ENCODE data around the gene ADCK2. TPM values are rescaled to one million over a fixed set of nuclear protein-coding genes. Genes with fewer than 3 reads are reported as not detected.
"Not testable (repeated sequence)": the region's sequence is repeated elsewhere in the genome, so short reads cannot be mapped to it uniquely, and the experiment has no call there.

The ADCK2 gene, protein sequence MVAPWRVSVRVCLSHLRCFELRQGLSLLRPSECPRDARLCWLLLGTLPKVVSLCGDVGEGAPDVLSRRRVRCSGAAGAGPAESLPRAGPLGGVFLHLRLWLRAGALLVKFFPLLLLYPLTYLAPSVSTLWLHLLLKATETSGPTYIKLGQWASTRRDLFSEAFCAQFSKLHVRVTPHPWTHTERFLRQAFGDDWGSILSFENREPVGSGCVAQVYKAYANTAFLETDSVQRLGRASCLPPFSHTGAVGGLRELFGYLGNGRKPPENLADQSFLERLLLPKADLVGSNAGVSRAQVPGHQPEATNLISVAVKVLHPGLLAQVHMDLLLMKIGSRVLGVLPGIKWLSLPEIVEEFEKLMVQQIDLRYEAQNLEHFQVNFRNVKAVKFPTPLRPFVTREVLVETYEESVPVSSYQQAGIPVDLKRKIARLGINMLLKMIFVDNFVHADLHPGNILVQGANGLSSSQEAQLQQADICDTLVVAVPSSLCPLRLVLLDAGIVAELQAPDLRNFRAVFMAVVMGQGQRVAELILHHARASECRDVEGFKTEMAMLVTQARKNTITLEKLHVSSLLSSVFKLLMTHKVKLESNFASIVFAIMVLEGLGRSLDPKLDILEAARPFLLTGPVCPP
- total RNA-seq = 15.2 TPM

DNA sequence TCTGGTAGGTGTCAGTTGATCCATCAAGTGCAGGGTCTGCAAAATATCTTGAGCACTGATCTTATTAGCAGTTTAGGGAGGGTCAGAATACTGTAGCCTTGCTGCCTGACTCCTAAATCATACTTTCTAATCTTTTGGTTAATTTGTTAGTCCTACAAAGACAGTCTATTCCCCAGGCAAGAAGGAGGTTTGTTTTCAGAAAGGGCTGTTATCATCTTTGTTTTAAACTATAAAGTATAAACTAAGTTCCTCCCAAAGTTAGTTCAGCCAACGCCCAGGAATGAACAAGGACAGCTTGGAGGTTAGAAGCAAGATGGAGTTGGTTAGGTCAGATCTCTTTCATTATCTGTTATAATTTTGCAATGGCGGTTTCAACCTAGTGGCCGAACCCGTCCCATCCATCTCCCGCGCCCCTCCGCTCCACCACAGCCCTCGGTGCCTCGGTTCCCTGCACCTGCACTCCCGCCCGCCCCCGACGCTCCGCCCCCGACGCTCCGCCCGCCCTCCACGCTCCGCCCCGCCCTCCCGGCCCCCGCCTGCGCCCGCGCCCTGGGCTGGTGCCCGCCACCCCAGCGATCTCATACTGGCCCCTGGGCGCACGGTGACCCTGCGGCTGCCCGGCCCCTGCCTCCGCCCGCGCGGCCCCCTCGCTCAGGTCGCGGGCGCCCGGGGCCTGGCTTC, at the start of gene ADCK2:
TSS of gene ADCK2 (plus strand) at position 564 of the 681 bp plus-strand sequence. CDS start 386 bp downstream, outside the sequence.
- DNase-seq = no peak

DNA sequence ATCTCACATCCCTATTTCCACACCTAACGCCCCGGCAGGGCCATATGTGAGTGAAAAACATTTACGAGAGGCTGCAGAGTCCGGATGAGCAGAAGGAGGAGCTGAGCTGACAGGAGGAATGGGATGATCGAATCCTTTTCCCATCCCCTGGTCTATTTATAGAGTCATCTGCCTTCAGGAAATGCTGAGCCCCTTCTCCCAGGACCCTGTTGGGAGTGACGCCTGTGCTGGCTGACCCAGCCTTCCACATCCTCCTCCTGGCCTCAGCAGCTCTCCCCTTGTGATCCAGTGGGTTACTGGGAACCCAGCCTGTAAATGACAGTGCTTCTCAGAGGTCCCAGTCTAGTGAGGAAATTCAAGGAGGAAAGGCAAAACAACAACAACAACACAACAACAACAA, 48.8 kb upstream of the ADCK2 start:
- DNase-seq = peak; percentile 95

DNA sequence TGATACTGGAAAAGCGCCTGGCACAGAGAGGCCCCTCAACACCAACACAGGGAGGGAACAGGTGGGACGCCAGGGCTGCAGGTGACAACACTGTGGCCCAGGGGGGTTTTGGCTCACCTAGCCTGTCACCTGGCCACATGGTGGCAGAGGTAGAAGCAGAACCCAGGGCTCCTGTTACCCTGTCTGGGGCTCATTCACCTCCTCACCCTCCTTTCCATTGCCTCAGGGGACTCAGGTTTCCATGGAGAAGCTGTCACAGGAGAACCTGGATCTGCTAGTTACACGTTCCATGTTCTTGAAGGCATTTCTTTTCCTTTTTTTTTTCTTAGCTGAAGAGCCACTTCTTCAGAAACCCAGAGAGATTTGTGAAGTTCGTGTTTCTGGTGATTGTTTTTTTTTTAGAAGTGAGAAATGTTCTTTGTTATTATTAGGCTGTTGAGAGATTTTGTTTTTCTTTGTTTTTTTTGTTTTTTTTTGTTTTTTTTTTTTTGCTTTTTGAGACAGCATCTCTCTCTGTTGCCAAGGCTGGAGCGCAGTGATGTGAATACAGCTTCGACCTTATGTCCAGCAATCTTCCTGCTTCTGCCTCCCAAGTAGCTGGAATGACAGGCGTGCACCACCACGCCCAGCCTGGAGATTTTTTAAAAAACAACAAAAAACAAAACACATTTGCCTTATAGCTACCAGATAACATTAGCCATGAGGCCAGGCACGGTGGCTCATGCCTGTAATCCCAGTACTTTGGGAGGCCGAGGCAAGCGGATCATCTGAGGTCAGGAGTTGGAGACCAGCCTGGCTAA, 48.2 kb upstream of the ADCK2 start:
- DNase-seq = no peak

DNA sequence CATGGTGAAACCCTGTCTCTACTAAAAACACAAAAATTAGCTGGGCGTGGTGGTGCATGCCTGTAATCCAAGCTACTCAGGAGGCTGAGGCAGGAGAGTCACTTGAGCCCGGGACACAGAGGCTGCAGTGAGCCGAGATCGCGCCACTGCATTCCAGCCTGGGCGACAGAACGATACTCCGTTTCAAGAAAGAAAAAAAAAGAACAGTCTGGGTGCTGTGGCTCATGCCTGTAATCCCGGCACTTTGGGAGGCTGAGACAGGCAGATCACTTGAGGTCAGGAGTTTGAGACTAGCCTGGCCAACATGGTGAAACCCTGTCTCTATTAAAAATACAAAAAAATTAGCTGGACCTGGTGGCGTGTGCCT, 47.6 kb upstream of the ADCK2 start:
- not testable (repeated sequence) for DNase-seq

DNA sequence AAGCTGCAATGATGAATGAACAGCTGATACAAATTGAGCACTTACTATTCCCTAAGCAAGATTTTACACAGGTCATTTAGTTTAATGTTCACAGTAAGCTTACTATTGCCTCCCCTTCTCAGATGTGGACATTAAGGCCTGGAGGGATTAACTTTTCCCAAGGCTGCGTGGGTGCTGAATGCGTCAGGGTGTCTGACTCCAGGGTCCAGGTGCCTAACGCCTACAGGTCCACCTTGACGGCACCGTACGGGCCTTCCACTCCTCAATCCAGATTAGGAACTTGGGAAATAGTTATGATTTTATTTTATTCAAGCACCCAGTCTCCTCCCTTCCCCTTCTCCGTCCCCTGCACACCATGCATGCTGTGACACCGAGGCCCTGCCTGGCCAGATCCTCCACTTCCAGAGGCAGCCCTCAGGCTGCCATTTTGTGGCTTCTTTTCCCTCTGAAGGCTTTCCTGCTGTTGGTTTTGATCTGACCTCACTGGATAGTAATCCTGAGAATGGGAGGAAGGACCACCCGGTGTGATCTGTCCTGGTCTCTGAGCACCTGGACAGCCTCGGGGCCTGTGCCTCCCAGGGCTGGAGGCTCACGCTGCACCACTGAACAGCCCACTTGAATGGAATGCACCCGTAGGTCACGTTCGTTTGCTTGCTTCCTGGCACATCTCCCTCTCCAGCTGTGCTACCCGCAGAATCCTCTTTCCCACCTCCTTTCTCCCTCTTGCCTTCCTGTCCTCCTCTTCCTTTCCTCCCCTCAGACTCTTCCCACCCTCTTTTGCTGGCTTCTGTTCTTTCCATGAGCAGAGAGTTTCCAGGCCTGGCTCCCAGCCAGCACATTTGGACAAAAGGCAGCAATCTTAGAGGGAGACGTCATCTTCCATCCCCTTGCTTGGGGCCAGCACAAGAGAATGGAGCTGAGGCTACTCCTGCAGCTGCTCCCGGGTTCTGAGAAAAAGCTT, 46.6 kb upstream of the ADCK2 start:
- DNase-seq = peak; percentile 98

DNA sequence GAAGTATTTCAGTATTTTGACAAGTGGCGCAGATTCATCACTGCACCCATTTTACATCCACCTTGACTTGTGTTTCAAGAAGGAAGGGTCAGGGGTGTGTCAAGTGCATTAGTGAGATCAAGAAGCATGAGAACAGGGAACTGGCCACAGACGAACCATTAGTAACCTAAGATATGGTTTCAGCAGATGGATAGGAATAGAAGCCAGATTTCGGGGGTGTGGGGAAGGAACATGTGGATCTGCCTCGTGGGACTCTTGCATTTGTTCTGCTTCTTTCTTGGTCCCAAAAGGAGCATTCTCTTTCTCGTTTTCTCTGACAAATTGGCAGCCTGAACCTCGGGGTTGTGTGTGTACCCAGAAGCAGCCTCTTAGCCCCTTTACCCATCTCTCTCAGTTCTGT, 41.7 kb upstream of the ADCK2 start:
- peak; percentile 60 for DNase-seq

DNA sequence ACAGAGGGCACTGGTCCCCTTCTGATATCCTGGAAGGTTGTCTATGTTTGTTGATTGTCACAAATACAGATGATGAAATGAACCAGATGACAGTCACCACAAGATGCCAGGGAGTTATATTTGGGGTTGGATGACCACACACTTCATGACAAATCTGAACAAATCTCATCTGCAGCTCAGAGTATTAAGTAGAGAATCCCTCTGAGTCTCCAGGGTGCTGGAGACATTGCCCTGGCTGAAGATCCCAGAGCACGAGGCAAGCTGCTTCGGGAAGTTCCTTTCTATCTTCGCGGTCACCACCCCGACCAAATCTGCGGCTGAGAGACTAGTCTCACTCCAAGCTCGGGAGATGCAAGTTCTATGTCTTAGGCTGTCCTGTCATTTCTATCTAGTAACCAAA, 41.1 kb upstream of the ADCK2 start:
- DNase-seq = no peak

DNA sequence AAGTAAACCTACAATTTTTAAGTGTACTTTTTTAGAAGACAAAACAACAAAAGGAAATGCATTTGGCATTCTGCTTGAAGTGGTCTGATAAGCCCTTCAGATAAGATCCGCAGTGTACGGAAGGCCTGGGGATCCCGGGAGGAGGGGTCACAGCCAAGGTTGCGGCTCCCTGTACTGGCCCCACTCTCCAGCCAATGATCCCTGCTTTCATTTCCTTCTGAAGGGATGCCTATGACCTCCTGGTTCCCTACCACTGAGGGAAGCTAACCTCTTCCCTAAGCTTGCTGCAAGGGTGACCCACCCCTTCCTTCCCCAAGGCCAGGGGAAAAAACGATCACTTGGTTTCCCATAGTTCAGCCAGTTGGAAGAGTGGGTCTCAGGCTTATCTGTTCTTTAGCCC, 37.4 kb upstream of the ADCK2 start:
- no peak for DNase-seq

DNA sequence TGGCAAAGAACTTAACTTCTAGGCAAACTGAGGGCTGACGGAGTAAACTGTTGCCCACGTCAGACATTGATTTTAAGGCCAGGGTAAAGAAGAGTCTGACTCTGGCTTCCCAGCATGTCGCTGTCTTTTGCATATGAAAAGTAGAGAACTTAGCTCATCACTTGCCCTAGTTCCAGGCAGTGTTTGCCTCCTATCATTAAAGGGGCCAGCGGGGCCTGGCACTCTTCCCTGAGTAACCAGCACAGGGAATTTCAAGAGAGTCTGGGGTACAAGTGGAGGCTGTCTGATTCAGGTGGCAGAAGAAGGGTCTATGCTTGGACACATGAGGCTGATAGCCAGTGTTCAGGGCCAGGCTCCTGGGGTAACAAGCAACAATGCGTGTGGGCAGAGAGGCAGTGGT, 36.9 kb upstream of the ADCK2 start:
- DNase-seq = peak; percentile 5

DNA sequence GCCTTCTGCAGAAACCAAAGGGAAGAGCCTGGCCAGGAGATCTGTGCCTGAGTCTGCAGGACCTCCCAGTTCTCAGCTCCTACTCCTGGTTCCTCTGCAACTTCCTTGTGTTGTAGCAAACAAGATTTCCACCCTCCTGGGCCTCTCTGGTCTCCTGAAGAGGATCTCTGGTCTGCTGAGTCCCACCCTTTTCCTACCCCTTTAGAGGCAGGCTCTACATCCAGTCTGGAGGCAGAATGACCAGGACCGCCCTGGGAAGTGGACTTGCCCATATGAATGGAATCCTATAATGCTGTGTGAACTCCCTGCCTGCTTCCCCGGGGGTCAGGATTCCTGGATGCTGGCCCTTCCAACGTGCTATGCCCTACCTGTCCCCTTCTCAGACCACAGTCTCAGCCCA, 35.3 kb upstream of the ADCK2 start:
- no peak for DNase-seq

DNA sequence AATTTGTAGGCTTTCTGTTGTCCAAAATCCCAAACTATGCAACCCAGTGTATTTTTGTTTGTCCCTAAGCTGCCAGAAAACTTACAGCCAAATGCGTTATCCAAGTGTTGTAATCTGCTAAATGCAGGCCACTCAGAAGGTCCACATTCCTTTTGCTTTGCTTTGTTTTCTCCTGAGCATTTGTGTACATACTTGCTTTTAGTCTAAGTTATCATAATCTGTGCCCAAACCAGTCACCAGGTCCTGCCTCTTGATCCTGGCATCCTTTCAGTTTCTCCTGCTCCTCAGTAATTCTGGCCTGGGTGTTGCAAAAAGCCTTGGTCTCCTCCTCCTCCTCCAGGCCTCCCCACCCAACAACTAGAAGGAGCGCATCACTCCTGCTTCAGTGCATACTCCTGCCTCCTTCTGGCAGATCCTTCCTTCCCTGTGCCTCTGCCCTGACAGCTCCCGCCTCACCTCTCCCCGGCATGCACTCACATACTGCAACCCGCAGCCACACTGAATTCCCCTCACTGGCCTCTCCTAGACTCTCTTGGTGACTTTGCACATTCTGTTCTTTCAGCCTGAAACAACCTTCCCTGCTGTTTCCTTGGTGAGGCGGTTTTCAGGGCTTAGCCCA, 34.5 kb upstream of the ADCK2 start:
- DNase-seq = peak; percentile 94

DNA sequence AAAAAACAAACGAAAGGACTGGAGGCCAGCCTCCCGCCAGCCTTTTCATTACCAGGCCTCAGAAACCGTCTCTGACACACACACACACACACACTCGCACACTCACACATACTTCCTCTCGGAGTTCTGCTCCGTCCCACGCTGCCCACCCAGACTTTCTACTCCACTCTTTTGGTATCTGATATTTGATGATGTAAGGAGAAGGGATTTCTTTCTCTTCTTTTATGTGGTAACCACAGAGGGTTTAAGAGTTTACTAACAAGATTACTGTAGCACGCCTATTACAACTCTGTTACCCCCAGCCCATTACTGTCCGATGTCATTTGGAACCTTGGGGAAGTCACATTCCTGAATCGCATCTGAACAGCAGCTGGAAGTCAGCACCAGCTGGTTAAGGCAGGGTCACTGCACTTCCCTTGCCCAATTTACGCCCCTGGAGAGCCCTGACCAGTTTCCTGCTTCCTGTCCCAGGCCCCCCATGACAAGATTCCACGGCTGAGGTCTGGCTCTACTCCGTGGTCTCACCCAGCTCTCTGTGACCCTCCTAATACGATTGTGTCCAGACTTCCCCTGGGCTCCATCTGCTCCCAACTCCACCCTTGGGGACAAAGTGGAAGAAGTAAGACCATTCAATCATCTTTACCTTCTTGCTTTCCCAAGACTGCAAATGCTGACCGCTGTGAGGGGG, 33.2 kb upstream of the ADCK2 start:
- peak; percentile 77 for DNase-seq

DNA sequence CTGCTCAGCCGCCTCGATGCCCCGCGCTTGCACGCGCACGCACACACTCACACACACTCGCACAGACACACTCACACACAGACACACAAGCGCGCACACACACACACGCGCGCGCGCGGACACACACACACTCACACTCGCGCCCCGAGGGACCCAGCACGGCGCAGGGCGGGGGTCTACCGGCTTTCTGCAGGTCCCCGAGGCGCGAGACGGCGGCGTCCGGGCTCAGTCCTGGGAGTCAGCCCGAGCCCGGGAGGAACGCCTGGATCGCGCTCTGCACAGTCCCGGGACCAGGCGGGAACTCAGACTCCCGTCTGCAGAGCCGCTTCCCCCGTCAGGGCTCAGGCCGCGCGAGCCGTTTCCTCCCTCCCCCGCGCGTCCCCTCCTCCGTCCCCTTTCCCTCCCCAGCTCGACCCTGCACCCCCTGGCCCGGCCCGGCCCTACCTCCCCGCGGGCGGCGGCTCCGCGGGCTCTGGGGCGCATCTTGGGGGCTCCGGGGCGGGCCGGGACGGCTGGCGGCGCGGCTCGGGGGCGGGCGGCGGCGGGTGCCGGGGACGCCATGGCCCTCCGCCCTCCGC, 32.6 kb upstream of the ADCK2 start:
- DNase-seq = peak; percentile 51

DNA sequence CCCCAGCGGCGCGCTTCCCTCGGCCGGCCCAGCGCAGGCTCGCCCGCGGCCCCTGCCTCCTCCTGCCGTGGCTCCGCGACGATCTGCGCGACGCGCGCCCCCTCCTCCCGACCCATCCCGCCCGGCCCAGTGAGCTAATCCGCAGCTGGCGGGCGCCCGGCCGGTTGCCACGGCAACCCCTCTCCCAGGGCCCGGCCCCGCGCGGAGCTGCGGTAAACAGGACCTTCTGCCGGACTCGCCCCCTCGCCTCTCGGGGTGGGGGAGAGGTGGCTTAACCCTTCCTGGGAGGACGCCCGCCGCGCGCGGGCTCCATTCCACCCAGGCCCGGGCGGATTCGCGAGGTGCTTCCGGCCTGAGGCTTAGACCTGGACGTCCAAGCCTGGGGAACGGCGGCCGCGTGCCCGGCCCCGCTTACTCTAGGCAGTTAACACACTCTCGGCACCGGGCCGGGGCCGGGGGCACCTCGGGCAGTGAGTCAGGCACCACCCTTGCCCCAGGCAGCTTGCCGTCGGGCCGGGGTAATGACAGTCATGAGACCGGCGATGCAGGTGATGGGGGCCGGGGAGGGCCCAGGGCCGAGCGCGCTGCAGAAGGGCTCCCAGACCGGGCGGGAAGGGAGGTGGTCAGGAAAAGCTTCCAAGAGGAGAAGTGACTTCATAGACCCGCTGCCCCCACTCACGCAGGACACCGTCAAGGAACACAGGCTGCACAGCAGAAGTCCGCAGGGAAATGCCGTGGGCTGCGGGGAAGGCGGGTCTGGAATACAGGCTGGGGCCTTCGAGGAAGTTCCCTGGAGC, 31.8 kb upstream of the ADCK2 start, which contains the start of gene DENND2A:
TSS of gene DENND2A (minus strand) at position 87 of the 797 bp plus-strand sequence. CDS start 38,416 bp downstream, outside the sequence.
- peak; percentile 81 for DNase-seq

DNA sequence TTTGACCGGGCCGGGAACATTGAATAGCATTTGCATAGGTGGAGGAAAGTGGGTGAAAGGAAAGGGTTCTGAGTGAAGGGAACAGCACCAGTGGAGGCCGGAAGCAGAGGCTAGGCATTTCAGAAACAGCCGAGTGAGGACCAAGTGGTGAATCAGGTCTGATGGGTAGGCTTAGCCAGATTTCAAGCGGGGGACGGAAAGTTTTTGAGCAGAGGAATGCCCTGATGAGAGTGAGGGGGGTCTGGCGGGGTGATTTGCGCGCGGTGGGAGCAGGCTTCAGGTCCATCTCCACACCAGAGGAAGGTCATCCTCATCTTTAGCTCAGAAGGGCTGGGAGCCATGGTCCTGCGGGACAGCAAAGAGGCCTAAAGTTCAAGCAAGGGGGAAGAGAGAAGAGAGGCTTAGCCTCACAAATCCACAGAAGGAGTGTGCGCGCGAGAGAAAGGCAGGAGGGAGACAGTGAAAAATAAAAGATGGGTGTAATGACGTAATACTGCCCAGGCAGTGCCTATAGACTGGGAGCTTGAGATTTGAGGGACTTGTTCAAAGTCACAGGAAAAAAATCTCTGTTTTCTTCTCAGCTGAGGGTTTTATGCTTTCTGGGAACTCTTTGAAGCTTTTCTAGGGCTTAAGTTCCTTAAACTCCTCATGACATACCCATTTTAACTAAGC, 31.1 kb upstream of the ADCK2 start:
- peak; percentile 76 for DNase-seq

DNA sequence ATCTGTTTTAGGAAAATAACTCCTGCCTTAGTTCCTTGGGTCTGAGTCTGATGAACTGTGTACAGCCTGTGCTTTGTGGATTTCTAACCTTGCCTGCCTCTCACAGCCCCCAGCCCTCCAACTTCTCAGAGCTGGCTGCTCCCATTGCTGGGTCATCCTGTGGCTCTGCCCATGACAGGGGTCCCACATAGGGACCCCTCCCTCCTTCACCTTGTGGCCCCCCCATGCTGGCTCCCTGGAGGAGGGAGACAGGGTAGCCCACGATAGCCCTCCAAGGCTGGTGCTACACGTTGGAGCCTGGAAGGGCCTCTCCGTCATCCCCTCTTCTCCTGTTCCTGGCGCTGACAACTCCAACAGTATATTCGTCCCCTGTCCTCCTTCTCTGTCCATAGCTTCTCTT, 29.3 kb upstream of the ADCK2 start:
- no peak for DNase-seq

DNA sequence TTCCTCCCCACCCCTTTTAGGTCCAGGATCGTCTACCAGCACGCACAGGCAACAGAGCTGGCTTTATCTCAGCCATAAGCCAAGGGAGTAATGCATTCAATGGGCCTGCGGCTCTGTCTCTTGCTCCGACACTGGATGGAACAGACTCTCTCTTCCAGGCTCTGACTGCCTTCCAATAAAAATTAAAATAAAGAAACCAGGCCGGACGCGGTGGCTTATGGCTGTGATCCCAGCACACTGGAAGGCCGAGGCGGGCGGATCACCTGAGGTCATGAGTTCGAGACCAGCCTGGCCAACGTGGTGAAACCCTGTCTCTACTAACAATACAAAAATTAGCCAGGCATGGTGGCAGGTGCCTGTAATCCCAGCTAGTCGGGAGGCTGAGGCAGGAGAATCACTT, 28.0 kb upstream of the ADCK2 start:
- DNase-seq = not testable (repeated sequence)

Measured in skin of body (tissue), 2 donors.